CD14-positive monocyte (primary cell): ENCODE data around the gene DRGX. TPM values are rescaled to one million over a fixed set of nuclear protein-coding genes. Genes with fewer than 3 reads are reported as not detected.

Source experiments
- DNase-seq, 3 donors: peaks; one replicate each; pipeline ENCODE4 v3.0.0-alpha.2; 2011 to 2022
- H2AFZ ChIP-seq: 2 replicates; pipeline ENCODE4 v1.6.0; 2012; ENCODE audit warnings: mild to moderate bottlenecking, low read depth, low read length, inconsistent platforms; ENCODE audit not compliant: insufficient read depth, poor library complexity, severe bottlenecking
- H3K27ac ChIP-seq, 2 donors: 1 replicate in 1 of 2; 2 replicates in 1 of 2; pipeline ENCODE4 v1.5.1; 2012 to 2013; ENCODE audit warnings: low read length in 2 of 2, control low read depth in 1 of 2, inconsistent platforms in 1 of 2, low read depth in 1 of 2, mild to moderate bottlenecking in 1 of 2
- H3K27me3 ChIP-seq, 2 donors: one replicate each; pipeline versions ENCODE4 v1.6.0 to v1.6.1; 2011 to 2013; ENCODE audit warnings: low read length in 2 of 2; ENCODE audit not compliant: control insufficient read depth in 2 of 2, insufficient read depth in 2 of 2
- H3K36me3 ChIP-seq, 2 donors: replicated peaks in 1 of 2; 1 replicate in 1 of 2; 2 replicates in 1 of 2; pipeline versions ENCODE4 v1.5.1 to v1.6.1; 2012 to 2013; ENCODE audit warnings: low read length in 2 of 2, control low read depth in 1 of 2, inconsistent platforms in 1 of 2, mild to moderate bottlenecking in 1 of 2; ENCODE audit not compliant: insufficient read depth in 2 of 2, control insufficient read depth in 1 of 2
- H3K4me1 ChIP-seq, 2 donors: 1 replicate in 1 of 2; 2 replicates in 1 of 2; pipeline versions ENCODE4 v1.5.1 to v1.6.1; 2012 to 2013; ENCODE audit warnings: low read length in 2 of 2, control low read depth in 1 of 2, inconsistent platforms in 1 of 2, mild to moderate bottlenecking in 1 of 2, moderate library complexity in 1 of 2; ENCODE audit not compliant: insufficient read depth in 2 of 2, control insufficient read depth in 1 of 2
- H3K4me2 ChIP-seq: replicated peaks from 2 replicates; pipeline ENCODE3; 2012; ENCODE audit warnings: low read length, moderate library complexity, mild to moderate bottlenecking; ENCODE audit not compliant: poor library complexity, severe bottlenecking; ENCODE audit errors: extremely low read depth
- H3K4me3 ChIP-seq, 3 experiments: fragments of 200-600 bp in 1 of 3; sonication (generic) in 1 of 3; replicated peaks in 1 of 3; 1 replicate in 2 of 3; 2 replicates in 1 of 3; pipeline ENCODE4 v1.5.1; 2011 to 2013; ENCODE audit warnings: low read length in 3 of 3, mild to moderate bottlenecking in 3 of 3, control low read depth in 2 of 3, low read depth in 2 of 3, inconsistent platforms in 1 of 3, moderate library complexity in 1 of 3
- H3K79me2 ChIP-seq: 2 replicates; pipeline ENCODE4 v1.6.0; 2012; ENCODE audit warnings: mild to moderate bottlenecking, control low read depth, inconsistent platforms, low read length, moderate library complexity; ENCODE audit not compliant: insufficient read depth
- H3K9ac ChIP-seq: 2 replicates; pipeline ENCODE4 v1.6.0; 2017; ENCODE audit warnings: low read length, mild to moderate bottlenecking; ENCODE audit not compliant: insufficient read depth, poor library complexity, severe bottlenecking
- H3K9me3 ChIP-seq, 2 donors: replicated peaks in 1 of 2; 1 replicate in 1 of 2; 2 replicates in 1 of 2; pipeline versions ENCODE4 v1.5.1 to v1.6.1; 2012 to 2013; ENCODE audit warnings: low read length in 2 of 2, control low read depth in 1 of 2; ENCODE audit not compliant: control insufficient read depth in 1 of 2, insufficient read depth in 1 of 2
- H4K20me1 ChIP-seq: 2 replicates; pipeline ENCODE4 v1.6.0; 2012; ENCODE audit warnings: mild to moderate bottlenecking, low read length, control low read depth, moderate library complexity; ENCODE audit not compliant: insufficient read depth
- H3K27ac Mint-ChIP-seq, 7 donors: one replicate each; pipeline ENCODE4 v1.8.0; 2020; ENCODE audit warnings: mild to moderate bottlenecking in 7 of 7, mixed read lengths in 7 of 7, moderate library complexity in 6 of 7, inconsistent platforms in 2 of 7
- H3K27me3 Mint-ChIP-seq, 3 donors: one replicate each; pipeline ENCODE4 v1.8.0; 2021 to 2022; ENCODE audit warnings: low read depth in 3 of 3, mild to moderate bottlenecking in 3 of 3, mixed read lengths in 3 of 3, moderate library complexity in 3 of 3, inconsistent platforms in 1 of 3
- H3K36me3 Mint-ChIP-seq, 2 donors: one replicate each; pipeline ENCODE4 v1.8.0; 2020; ENCODE audit warnings: mixed read lengths in 2 of 2, inconsistent platforms in 1 of 2, mild to moderate bottlenecking in 1 of 2
- H3K4me1 Mint-ChIP-seq: one replicate; pipeline ENCODE4 v1.8.0; 2020; ENCODE audit warnings: mild to moderate bottlenecking, mixed read lengths
- H3K4me3 Mint-ChIP-seq, 2 donors: one replicate each; pipeline ENCODE4 v1.8.0; 2020; ENCODE audit warnings: mild to moderate bottlenecking in 2 of 2, mixed read lengths in 2 of 2, moderate library complexity in 1 of 2
- H3K9me3 Mint-ChIP-seq, 7 donors: one replicate each; pipeline ENCODE4 v1.8.0; 2020 to 2022; ENCODE audit warnings: mixed read lengths in 7 of 7, mild to moderate bottlenecking in 6 of 7, moderate library complexity in 6 of 7, inconsistent platforms in 2 of 7
- CTCF ChIP-seq: fragments of 200-600 bp; IDR thresholded peaks from one replicate; pipeline ENCODE4 v1.8.0; 2022; ENCODE audit warnings: antibody characterized with exemption, mild to moderate bottlenecking
- WGBS: methylation state at CpG from one replicate; pipeline ENCODE4 v1.1.5; 2013; ENCODE audit warnings: missing lambda C conversion rate; ENCODE audit not compliant: insufficient coverage; 5-methylcytosine and 5-hydroxymethylcytosine counted together
- intact Hi-C, 2 donors: fragments of 100-400 bp; cut with micrococcal nuclease; formaldehyde crosslinking; loops; one replicate each; pipeline versions ENCODE4 v1.15.0 to v1.15.1; 2023
- polyA plus RNA-seq, 3 donors: library from polyadenylated mRNA; depleted of rRNA in 1 of 3; unstranded in 2 of 3; stranded (reverse) in 1 of 3; fragments of 300-500 nt in 2 of 3; fragments of >200 nt in 1 of 3; fragmentation: Illumina TruSeq in 2 of 3; gene quantifications; 1 replicate in 2 of 3; 2 replicates in 1 of 3; pipeline ENCODE4 v1.2.3, GENCODE V29; 2012 to 2021

Gene DRGX
- polyA plus RNA-seq, 3 donors = not detected

- no peaks in the 10 kb centered on the region for H3K79me2 ChIP-seq
Measured at GRCh38 chr10:49404321-49404878, 8.5 kb upstream of the DRGX start.

GRCh38 chr10:49403363-49403762 lies 7.5 kb upstream of the DRGX start:
- Mint-ChIP-seq H3K4me1 (peaks cover 4% of the 10 kb centered on the region), H3K27me3 (peaks cover 39 to 56% (median 46%) of the 10 kb centered on the region in 3 donors), H3K27ac (no peak overlapping the region), H3K9me3 (peaks cover 0 to 8% (median 2%) of the 10 kb centered on the region in 7 donors), H3K4me3 (no peak overlapping the region), H3K36me3 (no peaks in the 10 kb centered on the region)
- H4K20me1 ChIP-seq = no peaks in the 10 kb centered on the region
- H3K4me2 ChIP-seq = no peak overlapping the region
- 64% methylated on average over 3 of the region's 3 CpGs for WGBS
- intact Hi-C loops = loop anchor here in 1 of 2 donors (10.0 kb wide), 1 partner anchor 299 kb away; no protein-coding TSS in a partner anchor
- H3K79me2 ChIP-seq = no peaks in the 10 kb centered on the region
- H3K36me3 ChIP-seq = no peaks in the 10 kb centered on the region
- no peak overlapping the region for H3K4me3 ChIP-seq
- H3K9ac ChIP-seq = no peak overlapping the region
- no peak for TF ChIP-seq CTCF
- no peak for DNase-seq
- peaks cover 0 to 6% of the 10 kb centered on the region in 2 donors for H3K9me3 ChIP-seq
- no peak overlapping the region for H3K27ac ChIP-seq
- peaks cover 23 to 33% of the 10 kb centered on the region in 2 donors for H3K27me3 ChIP-seq
- H3K4me1 ChIP-seq = peaks cover 1 to 2% of the 10 kb centered on the region in 2 donors
- H2AFZ ChIP-seq = no peak overlapping the region

More at GRCh38 chr10:49404321-49404878, 8.5 kb upstream of the DRGX start:
- no peak for TF ChIP-seq CTCF
- peaks cover 0 to 4% (median 0%) of the 10 kb centered on the region in 7 donors for H3K9me3 Mint-ChIP-seq
- Histone ChIP-seq H3K4me3 (no peak overlapping the region), H3K4me2 (no peak overlapping the region), H4K20me1 (no peaks in the 10 kb centered on the region), H3K27ac (no peak overlapping the region), H3K4me1 (no peaks in the 10 kb centered on the region), H3K9ac (no peak overlapping the region), H3K9me3 (peaks cover 0 to 2% of the 10 kb centered on the region in 2 donors), H3K36me3 (no peaks in the 10 kb centered on the region), H2AFZ (no peak overlapping the region), H3K27me3 (peaks cover 13 to 22% of the 10 kb centered on the region in 2 donors)
- no peak overlapping the region for H3K4me3 Mint-ChIP-seq
- no peaks in the 10 kb centered on the region for H3K36me3 Mint-ChIP-seq
- DNase-seq = no peak
- no peaks in the 10 kb centered on the region for H3K4me1 Mint-ChIP-seq
- peak overlapping the region in 1 of 7 donors; percentile 4 for H3K27ac Mint-ChIP-seq
- intact Hi-C loops = loop anchor here in 1 of 2 donors (10.0 kb wide), 1 partner anchor 300 kb away; no protein-coding TSS in a partner anchor
- H3K27me3 Mint-ChIP-seq = peaks cover 29 to 48% (median 39%) of the 10 kb centered on the region in 3 donors
- WGBS = 90% methylated on average over 6 of the region's 8 CpGs
